Activated T-helper 9 cell treated with anti-CD3 and anti-CD28 coated beads, Interleukin-2, amount 50 U/mL, for 16 hours (primary cell): Measurements from ENCODE around the gene HSP90B1.

ENCODE experiments used
- DNase-seq: peaks from one replicate; pipeline ENCODE4 v3.0.0-alpha.2; 2020; ENCODE audit warnings: low read depth

Gene HSP90B1

DNA sequence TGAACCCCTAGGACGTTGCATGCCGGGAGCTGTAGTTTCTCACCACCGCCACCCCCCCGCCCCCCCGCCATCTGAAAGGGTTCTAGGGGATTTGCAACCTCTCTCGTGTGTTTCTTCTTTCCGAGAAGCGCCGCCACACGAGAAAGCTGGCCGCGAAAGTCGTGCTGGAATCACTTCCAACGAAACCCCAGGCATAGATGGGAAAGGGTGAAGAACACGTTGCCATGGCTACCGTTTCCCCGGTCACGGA is 501 bp upstream of the HSP90B1 start:
- no peak for DNase-seq

DNA sequence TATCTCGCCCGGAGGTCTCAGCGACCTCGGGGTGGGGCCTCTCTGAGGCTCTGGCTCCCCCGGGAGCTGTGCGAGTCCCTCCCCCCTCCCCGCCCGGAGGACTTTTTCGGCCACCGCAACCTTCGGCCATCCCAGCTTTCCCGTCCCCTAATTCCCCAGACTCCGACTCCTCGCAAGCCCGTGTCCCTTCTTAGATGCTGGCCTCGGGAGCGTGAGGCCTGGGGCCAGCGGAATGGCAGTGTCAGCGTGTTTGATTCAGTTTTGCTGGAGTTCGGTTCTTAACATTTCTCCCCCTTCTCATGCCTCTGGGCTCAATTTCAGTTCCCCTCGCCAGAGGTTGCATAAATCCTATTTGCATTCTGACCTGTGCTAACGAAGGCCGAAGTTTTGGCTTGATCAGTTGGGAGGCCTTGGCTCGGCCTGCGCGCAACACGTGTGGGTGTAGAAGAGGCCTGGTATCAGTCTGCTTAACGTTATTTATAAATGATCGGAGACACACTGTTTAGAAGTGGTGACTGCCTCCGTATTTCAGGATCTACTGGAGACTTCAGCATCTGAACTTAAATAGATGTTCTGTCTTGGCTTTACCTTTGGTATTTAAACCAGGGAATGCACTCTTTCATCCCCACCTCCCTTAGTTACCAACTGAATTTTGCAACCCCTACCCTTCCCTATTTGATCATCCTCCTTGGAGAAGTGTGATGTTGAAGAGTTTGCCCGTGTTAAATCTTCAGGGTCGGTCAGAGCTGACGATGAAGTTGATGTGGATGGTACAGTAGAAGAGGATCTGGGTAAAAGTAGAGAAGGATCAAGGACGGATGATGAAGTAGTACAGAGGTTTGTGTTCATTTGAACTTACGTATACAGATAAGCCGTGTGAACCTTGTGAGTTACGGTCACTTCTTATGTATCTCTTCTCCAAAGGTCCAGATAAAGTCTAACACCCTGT is 851 bp downstream of the HSP90B1 start:
- peak; percentile 20 for DNase-seq

DNA sequence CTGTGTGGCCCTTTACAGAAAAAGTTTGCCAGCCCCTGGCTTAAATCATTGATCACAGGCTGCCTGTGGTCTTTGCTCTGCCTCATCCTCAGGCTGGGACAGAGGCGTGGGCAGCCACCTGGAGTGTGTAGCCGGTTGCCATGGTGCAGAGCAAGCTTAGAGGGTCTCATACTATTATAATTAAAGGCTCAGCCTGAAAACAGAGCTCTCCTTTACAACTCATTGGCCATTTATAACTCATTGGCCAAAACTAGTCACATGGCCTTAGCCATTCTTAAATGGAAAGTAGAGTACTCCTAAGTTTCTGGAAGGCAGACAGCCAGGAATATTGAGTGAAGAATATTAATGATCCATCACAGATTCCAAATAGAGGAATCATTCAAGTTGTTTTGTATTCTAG is 3.0 kb downstream of the HSP90B1 start:
- DNase-seq, result no peak

DNA sequence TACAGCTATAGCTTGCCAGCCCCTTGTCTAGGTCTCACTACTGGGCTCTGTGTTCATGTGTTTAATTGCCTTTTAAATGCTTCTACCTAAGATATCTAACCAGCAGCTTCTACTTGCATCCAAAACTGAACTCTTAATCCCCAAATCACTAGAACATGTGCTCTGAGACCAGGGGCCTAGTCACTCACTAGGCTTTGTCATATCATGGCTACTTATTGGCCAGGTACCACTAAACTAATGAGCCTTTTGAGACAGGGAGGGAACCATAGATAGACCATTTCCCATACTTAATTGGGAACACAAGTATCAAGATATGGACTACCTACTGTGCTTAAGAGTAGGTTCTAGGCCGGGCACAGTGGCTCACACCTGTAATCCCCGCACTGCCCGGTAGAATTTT is 6.5 kb downstream of the HSP90B1 start:
- no peak for DNase-seq

DNA sequence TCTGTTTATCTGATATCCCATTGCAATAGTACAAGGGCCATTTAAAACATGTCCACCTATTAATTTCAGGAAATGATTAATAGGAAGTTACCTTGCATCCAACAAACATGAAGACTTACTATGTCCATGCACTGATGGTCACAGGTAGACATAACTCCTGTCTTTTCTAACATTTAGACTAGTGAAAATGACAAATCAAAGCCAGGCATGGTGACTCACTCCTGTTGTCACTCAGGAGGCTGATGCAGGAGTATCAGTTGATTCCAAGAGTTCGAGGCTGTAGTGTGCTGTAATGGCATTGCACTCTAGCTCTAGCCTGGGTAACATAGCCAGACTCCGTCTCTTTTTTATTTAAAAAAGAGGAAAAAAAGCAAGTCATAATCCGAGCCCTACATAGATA is 14.8 kb downstream of the HSP90B1 start:
- DNase-seq, result no peak

DNA sequence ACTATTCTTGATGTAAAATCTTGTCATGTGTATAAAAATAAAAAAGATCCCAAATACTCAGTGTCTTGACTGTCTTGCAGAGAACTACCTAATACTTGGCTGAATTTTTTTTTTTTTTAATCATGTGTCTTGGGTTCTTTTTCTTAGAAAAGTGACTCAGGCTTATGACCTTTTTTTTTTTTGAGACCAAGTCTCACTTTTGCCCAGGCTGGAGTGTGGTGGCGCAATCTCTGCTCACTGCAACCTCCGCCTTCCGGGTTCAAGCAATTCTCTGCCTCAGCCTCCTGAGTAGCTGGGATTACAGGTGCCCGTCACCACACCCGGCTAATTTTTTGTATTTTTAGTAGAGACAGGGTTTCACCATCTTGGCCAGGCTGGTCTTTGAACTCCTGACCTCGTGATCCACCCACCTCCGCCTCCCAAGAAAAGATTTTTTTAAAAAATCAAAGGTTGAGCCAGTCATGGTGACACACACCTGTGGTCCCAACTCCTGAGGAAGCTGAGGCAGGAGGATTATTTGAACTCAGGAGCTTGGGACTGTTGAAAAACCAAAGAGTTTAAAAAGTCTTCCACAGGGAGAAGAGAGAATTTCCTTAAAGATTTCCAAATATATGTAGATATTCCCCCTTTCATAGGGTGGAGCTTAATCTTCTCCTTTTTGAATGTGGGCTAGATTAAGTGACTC is 17.8 kb downstream of the HSP90B1 start:
- no peak for DNase-seq

DNA sequence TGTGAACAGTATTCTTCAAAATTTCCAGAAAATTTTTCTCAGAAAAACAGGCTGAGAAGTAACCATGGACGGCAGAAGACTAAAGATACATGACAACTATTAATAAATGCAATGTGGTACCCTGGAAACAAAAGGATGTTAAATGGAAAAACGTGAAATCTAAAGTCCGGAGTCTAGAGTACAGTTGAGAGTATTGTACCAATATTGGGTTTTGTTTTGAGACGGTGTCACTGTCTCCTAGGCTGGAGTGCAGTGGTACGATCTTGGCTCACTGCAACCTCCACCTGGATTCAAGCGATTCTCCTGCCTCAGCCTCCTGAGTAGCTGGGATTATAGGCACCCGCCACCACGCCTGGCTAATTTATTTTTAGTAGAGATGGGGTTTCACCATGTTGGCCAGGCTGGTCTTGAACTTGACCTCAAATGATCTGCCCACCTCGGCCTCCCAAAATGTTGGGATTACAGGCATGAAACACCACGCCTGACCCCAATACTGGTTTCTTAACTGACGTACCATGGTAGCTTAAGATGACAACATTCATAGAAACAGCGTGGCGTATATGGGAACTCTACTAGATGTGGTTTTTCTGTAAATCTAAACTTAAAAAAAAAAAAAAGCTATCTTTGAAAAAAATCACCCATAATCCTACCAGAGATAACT is 18.7 kb downstream of the HSP90B1 start:
- DNase-seq, result no peak

DNA sequence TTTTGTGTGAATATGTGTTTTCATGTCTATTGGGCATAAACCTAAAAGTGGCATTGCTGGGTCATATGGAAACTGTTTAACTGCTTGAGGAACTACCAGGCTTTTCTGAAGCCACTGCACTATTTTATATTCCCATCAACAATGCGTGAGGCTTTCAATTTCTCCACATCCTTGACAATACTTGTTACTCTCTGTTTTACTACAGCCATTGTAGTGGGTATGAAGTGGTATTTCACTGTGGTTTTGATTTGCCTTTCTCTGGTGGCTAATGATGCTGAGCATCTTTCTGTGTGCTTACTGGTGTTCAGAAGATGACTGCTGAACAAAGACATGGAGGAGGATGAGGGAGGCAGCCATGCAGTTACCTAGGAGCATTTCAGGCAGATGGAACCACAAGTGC is 22.3 kb downstream of the HSP90B1 start:
- no peak for DNase-seq

DNA sequence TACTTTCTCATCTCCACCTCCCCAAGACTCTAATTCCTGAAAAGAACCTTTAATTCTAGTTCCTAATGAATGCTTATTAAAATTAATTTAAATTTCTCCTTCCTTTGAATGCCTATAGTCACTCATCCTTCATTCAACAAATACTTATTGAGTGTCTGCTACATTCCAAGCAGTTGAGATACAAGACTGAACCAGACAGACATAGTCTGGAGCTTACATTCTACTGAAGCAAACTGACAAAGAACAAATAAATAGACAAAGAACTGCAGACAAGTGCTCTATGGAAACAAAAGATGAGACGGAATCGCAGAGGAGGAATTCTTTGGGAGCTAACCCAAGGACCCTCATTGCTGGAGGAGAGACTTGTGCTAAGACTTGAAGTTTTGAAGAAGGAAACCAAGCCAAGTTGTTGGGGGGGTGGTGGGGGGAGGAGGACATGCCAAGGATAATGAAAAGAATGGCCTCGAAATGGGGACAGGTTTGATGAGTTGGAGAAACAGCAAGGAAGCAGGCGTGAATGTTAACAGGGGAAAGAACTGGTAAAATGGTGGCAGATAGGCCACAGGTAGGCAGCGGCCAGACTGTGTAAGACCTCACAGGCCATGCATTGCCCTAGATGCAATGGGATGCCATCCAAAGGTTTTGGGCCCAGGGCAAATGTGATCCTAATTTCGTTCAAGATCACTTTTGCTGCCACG is 25.8 kb downstream of the HSP90B1 start:
- no peak for DNase-seq

DNA sequence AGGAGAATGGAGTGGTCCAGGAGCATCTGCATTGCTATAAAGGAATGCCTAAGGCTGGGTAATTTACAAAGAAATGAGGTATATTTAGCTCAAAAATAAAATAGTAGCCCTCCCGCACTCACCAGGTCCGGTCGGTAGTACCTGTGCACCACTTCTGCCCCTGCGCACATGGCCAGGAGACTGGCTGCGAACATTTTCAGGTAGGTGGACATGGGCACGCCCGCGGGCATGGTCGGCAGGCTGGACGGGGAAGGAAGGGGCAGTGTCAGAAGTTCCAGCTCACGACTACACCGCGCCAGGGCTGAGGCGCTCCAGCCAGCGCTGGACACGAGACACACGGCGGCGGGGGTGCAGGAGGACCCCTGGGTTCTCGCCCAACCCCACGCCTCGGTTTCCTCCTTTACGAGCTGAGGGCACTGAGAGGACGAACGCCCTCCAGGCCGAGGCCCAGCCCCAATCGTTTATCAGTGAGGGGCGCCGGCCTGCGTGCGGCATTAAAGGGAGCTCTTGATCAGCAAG is 26.4 kb downstream of the HSP90B1 start:
- DNase-seq, result no peak

DNA sequence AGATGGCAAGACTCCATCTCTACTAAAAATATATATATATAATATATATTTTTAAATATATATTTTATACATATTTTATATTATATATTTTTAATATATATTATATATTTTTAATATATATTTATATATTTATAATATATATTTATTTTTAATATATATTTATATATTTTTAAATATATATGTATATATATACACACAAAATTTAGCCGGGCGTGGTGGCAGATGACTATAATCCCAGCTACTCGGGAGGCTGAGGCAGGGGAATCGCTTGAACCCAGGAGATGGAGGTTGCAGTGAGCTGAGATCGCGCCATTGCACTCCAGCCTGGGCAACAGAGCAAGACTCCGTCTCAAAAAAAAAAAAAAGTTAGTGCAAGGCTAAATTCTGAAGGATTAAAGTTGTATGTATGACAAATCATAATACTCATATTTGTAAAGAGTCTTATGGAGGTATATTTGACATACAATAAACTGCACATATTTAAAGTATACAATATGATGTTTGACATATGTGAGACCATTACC is 27.7 kb downstream of the HSP90B1 start:
- DNase-seq, result no peak

DNA sequence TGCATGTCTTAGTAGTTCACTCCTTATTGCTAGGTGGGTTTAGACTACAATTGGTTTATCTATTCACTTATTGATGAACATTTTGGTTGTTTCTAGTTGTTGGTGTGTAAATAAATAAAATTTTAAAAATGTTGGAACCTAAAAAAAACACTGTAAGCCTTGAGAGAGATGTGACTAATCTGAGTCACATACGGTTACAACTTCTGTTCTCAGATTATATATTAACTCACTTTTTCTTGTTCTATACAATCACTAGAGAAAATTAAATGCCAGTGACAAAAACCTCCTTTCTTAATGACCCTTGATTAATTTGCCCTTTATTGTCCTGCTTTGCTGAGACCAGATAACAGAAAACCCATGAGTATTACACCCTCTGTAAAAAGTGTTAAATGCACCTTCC is 28.4 kb downstream of the HSP90B1 start:
- no peak for DNase-seq

DNA sequence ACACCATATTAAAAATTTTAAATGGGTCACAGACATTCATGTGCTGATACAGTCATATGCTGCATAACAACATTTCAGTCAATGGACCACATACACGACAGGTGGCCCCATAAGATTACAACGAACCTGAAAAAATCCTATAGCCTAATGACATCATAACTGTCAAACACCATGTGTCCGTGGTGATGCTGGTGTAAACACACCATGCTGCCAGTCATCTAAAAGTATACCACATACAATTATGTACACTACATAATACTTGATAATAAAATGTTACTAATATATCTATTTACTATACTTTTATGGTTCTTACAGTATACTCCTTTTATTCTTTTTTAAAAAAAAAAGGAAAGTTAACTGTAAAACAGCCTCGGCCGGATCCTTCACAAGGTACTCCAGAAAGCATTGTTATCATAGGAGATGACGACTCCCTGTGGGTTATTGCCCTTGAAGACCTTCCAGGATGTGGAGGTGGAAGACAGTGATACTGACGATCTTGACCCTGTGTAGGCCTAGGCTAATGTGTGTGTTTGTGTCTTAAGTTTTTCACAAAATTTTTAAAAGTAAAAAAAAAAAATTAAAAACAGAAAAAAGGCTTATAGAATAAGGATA is 30.5 kb downstream of the HSP90B1 start:
- DNase-seq, result no peak

DNA sequence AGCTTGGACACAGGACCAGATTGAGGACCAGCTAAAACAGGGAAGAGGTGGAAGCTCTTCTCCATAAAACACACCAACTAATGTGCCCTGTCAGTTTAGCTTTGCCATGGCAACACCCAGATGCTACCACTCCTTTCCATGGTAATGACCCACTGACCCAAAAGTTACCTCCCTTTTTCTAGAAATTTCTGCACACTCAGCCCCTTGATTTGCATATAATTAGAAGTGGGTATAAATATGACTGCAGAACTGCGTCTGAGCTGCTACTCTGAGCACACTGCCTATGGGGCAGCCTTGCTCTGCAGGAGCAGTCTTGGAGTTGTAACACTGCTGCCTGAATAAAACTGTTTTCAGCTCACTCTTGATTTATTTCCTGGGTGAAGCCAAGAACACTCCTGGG is 32.3 kb downstream of the HSP90B1 start:
- DNase-seq, result no peak

DNA sequence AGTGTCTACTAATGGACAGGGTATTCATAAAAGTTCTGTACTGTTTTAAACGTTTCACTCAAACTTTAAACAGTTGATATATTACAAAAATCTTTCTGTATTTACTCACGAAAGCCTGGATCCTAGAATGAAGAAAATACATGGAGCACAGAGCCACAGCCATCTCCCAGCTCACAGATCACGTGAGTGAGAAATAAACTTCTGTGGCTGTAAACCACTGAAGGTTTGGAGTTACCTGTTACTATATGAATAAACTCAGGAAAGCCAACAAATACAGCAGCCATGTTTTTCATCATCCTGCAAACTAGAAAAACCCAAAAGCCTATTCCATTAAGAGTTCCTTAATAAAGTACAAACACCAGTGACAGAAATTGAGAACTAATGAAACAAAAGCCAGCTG is 34.6 kb downstream of the HSP90B1 start:
- no peak for DNase-seq

DNA sequence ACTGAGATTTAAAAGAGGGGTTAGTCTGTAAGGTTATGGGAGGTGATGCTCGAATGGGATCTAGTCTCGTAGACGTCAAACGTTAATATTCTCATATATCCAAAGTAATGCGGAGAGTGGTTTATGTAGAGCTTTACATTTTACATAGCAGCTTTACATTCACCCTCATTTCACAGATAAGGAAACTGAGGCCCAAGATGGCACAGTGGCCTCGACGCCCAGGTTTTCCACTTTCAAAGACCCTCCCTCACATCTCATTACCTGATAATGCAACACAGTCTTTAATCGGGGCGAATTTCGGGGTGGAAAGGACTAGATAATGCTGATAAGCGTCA is 35.0 kb downstream of the HSP90B1 start:
- DNase-seq, result no peak

DNA sequence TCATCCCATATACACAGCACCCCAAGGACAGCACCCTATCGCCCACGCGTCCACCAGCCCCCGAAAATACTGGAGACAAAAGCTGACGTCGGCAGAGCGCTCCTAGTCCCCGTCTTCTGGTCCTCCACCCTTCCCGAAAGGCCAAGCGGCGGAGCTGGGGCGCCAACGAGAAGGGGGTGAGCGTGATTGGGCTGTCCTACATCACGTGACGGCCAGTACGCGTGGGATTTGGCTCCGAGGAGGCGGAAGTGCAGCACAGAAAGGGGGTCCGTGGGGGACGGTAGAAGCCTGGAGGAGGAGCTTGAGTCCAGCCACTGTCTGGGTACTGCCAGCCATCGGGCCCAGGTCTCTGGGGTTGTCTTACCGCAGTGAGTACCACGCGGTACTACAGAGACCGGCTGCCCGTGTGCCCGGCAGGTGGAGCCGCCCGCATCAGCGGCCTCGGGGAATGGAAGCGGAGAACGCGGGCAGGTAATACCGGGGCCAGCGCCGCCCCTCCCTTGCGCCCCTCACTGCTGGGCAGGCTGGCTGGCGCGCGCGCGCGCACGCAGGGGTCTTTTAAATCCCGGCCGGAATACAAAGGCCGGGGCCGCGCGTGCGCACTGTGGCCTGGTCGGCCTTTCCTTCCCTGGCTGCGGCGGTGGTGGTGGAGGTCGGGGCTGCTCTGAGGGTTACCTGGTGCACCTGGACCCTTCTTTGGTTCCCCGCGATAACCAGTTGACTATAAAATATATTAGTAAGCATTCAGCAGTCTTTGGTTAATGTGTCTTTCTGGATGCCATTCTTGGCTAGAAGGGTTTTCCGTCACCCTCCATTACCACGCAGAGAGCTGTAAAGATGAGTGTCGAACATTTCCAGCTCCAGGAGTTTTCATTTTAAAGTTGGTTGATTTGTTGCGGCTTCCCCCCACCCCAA is 35.6 kb downstream of the HSP90B1 start, which contains the start of gene TDG:
Gene TDG, plus strand, starts transcription at position 283 of the 915 bp plus-strand sequence. Its CDS starts 166 bp downstream, at position 449.
- DNase-seq, result peak; percentile 95

DNA sequence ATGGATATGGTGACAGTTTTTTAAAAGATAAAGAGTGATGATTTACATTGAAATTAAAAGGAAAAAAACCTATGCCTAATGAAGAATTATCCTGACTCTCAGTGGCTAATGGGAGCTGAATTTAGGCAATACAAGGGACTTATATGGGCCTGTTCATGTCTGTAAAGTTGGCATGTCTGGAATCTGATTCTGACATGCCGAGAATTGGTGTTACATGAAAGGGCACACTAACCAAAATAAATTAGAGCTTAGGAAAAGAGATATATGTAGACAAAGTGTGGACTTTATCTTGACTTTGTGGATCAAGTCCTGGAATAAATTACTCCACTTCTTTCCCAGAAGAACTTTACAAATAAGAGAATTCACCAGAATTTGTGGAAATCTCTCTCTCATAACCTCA is 36.5 kb downstream of the HSP90B1 start:
- DNase-seq, result no peak

DNA sequence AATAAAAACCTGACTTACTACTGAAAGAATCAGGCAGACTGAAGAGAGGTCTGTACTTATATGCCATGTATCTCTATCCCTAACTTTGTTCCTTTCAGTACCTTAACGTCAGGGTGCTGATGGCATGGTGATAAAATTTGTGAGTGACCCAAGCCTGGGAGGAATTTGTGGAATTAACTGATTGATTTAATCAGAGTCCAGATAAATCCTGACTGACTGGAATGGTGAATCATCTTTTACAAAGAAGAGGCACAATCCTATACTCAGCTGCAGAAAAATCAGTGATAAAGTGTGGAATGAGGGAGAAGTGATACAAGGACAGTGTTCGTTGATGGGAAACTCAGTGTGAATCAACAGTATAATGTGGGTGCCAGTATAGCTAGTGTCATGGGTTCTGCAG is 39.2 kb downstream of the HSP90B1 start:
- DNase-seq, result no peak

DNA sequence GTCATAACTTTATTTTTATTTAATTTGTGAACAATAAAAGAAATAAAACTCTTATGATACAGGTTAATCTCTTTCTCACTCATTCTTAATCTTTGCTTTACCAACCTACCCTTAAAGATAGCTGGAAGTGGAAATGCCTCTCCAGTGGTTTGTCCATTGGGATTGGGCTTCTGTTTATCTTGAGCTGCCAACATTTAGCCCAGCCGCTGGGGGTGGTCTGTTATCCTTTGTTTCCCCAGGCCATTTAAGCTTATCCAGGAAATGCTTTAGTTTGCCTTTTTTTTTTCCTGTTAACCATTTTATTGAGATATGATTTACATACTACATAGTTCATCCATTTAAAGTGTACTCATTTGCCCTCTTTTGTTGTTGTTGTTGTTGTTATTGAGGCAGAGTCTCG is 43.7 kb downstream of the HSP90B1 start:
- DNase-seq, result no peak

DNA sequence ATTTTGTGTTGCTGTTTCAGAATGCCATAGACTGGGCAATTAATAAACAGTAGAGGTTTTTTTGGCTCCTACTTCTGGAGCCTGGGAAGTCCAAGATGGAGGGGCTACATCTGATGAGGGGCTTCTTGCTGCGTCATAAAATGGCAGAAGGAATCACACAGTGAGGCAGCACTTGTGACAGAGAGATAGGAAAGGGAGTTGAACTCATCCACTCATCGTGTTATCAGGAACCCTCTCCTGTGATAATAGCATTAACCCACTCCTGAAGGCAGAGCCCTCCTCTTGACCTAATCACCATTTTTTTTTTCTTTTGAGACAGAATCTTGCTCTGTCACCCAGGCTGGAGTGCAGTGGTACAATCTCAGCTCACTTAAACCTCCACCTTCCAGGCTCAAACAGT is 45.2 kb downstream of the HSP90B1 start:
- no peak for DNase-seq
